HG02943 (cell line): ENCODE measurements around the gene PBX1.
"Not testable (repeated sequence)": the region's sequence is repeated elsewhere in the genome, so short reads cannot be mapped to it uniquely, and the experiment has no call there.

Experiments
- ATAC-seq: cut with Tn5 transposase; IDR thresholded peaks from one replicate; pipeline ENCODE4 v1.9.1; 2021; ENCODE audit warnings: mild to moderate bottlenecking, low read depth, moderate library complexity; ENCODE audit not compliant: unreplicated experiment

PBX1 gene

DNA sequence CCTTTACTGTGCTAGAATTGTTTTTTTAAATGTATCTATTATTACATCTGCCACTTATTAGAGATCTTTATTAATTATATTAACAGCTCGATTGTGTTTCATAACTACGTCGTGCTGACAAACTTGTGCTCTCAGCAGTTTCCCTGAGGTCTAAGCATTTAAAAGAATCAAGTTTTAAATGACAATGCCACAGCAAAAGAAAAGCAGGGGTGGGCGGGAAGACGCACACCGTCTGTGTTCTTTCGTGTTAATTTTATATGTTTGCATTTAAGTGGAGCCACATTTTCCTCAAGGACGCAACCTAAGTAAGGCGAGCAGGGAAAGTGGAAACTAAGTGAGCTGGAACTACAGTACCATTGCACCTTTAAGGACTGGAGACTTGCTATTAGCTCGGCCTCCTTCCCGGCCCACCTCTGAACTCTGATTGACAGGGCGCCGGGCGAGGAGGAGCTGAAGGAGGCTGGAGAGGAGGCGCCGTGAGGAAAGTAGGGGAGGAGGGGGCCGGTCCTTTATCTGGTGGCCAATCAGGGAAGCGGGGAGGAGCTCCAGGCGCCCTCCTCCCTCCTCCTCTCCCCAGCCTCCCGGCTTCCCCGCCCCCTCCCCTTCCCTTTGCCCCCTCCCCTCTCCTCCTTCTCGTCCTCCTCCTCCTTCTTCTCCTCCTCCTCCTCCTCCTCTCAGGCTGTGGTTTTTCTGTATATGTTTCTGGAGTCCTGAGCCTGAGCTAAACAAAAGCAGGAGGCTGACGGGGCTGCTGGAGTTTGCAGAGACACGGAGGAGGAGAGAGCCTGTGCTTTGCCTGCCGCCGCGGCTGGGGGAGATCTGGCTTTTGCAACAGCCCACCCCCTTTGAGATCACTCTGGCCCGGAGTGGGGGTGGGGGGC, at the start of gene PBX1:
TSS of gene PBX1 (plus strand) at position 724 of the 881 bp plus-strand sequence.
- ATAC-seq, result peak; percentile 100

- no peak for ATAC-seq
These were observed 48.5 kb upstream of the PBX1 start for GRCh38 chr1:164510435-164510834.

- no peak for ATAC-seq
These were observed 47.8 kb upstream of the PBX1 start for GRCh38 chr1:164511001-164511705.

DNA sequence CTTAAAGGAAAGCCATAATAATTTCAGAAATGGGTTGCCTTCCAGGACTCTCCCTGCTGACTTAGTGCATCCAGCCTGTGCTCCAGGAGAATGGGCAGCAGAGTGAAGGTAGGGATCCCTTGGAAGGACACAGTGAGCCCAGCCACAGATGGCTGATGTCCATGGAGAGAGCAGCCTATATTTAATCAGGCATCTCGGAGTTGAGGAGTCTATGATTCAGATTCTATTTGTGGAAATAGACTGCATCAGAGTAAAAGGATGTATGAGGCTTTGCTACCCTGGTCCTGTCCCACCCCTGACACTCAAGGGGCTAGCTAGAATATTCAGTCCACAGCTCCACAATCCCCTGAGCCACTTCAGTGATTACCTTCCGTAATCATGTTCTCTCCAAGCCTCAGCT, 43.8 kb upstream of the PBX1 start:
- no peak for ATAC-seq

- ATAC-seq, result no peak
These were observed 43.2 kb upstream of the PBX1 start for GRCh38 chr1:164515711-164516331.

- no peak for ATAC-seq
These were observed 42.4 kb upstream of the PBX1 start for GRCh38 chr1:164516591-164516990.

- ATAC-seq, result no peak
These were observed 40.2 kb upstream of the PBX1 start for GRCh38 chr1:164518692-164519332.

DNA sequence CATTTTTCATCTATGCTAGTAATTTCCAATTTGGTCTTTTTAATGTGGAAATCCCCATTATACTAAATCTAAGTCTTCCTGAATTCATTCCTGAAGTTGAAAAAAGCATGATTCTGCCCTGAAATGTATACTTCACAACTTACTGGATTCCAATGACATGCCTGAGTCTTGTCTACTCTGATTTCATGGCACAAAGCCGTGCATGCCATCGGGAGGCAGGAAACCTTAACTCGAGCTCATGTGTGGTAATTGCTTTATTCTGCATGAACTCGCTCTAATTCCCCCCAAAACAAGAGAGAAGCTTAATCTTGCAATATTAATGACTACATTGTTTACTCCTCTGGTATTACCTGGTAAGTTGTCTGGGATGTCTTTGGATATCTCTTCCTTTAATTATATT, 39.6 kb upstream of the PBX1 start:
- no peak for ATAC-seq

GRCh38 chr1:164524810-164525209, 34.2 kb upstream of the PBX1 start:
- ATAC-seq, result no peak

- ATAC-seq, result no peak
These were observed 23.9 kb upstream of the PBX1 start for GRCh38 chr1:164534863-164535610.

- not testable (repeated sequence) for ATAC-seq
These were observed 6.5 kb upstream of the PBX1 start for GRCh38 chr1:164552463-164552988.

- ATAC-seq, result no peak
These were observed 1.7 kb upstream of the PBX1 start for GRCh38 chr1:164557270-164557669.

DNA sequence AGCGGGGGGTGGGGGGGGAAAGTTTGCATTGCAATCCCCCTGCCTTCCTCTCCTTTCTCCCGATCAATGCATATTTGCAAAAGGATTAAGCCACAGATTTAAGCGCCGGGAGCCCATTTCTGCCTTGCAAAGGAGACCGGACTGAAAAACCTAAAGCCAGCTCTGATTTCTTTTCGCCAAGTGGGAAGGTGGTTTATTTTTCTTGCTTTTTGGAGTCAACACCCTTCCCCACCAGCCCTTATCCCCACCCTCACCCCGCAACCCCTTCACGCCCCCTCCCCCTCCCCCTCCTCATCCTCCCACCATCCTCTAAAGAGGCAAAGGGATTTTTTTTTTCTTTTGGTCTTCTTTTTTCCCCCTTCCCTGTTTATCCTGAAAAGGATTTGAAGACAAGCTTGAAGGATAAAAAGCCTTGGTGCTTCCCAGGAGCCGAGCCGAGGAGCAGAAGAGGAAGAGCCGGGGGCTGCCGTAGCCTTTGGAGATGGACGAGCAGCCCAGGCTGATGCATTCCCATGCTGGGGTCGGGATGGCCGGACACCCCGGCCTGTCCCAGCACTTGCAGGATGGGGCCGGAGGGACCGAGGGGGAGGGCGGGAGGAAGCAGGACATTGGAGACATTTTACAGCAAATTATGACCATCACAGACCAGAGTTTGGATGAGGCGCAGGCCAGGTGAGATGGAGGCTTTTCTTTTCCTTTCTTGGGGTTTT, 513 bp downstream of the PBX1 start:
- no peak for ATAC-seq

DNA sequence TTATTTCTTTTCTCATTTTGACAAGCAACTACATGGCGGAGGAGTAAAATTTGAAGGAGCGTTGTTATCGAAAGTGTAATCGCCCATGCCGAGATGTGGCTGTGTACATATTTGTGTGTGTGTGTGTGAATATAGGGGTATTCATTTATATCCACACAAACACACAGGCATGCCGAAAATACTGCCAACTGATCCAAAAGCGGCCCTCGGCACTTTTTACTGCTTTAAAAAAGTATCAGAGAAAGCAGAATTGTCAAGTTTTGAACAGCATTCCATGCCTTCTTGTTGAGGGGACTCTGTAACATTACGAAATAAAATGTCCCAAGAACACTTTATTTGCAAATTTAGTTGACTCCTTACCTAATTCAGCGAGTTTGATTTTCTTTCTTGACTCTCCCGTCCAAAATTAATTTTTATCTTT, 1.1 kb downstream of the PBX1 start:
- no peak for ATAC-seq

- no peak for ATAC-seq
These were observed 1.6 kb downstream of the PBX1 start for GRCh38 chr1:164560556-164560955.

DNA sequence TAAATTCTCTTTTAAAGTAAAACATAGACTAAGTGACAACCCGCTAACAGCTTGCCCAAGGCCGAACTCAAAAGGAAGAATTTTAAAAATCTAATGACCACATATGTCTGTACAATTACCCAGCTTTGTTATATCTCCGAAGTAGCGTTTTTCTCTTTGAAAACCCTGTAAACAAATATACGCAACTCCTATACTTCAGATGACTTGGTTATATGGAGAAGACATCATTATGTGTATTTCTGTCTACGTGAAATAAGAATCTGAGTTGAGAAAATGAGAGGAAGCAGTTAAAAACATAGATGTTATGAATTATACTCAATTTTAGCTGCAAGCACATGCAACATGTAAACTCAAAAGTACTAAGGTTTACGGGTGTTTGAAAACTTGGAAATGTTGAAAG, 2.0 kb downstream of the PBX1 start:
- ATAC-seq, result no peak

DNA sequence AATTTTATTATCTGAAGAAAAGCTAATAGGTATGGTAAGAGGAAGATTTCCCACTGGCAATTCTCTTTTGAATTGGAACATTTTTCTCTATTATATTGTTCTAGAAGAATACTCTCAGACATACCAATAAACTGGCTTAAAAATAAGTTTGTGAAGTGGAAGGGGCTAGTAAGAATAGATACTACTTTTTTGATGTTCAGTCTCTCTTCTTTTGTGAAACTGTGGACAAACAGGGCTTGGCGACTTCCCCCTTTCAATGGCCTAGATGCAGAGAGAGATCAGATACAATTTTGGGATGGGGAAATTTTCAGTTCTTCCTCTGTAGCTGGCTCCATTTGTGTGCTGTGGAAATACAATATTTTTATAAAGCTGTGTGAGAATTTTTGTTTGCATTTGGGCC, 2.5 kb downstream of the PBX1 start:
- ATAC-seq, result no peak

DNA sequence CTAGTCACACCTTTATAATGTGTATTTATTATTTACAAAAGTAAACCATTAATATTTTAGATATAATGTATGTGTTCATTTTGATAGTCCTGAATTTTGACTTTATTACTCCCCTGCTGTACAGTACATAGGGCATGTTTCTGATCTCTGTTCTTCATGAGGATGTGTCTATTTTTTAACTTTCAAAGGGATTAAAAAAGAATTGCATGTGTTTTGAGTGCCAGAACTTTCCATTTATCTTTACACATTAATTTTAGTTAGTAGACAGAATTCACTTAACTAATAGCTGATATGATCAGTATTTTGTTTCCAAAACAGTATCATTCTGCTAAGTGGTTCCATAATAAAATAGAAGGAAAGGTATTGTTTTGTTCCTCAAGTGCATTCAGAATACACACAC, 3.1 kb downstream of the PBX1 start:
- no peak for ATAC-seq

DNA sequence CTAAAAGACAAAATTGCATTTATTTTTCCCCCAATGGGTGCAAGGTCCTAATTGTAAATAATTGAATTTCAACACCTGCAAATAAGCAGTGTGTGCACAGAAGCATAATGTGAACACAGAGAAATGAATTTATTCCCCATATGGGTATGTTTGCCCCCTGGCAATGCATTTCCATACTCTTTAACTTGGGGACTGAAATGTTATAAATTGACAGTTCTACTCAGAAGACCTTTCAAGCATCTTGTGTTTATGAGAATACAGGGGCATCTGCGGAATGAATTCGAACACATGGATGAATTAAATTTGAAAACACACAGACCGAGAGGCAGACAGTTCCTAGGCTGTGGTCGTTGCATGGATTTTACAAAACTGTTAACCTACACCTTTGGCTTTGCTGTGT, 3.5 kb downstream of the PBX1 start:
- no peak for ATAC-seq
